MM.1S (cell line): Measurements from ENCODE around the gene NDST1.

Source experiments
- DNase-seq: peaks from one replicate; pipeline ENCODE4 v3.0.0-alpha.2; 2015
- H2AFZ ChIP-seq: fragments of 300-600 bp; sonication (generic); 2 replicates; pipeline ENCODE4 v1.6.0; 2016; ENCODE audit warnings: antibody characterized with exemption, low read length
- H3F3A ChIP-seq: fragments of 300-600 bp; sonication (generic); 2 replicates; pipeline ENCODE4 v1.6.1; 2016; ENCODE audit warnings: mild to moderate bottlenecking, antibody characterized with exemption, low read length, moderate library complexity, mixed read lengths; ENCODE audit not compliant: insufficient read depth
- H3K27ac ChIP-seq: fragments of 300-600 bp; sonication (generic); 2 replicates; pipeline ENCODE4 v1.5.1; 2016; ENCODE audit warnings: mild to moderate bottlenecking, low read length
- H3K27me3 ChIP-seq: fragments of 300-600 bp; sonication (generic); replicated peaks from 2 replicates; pipeline ENCODE4 v1.6.0; 2016; ENCODE audit warnings: low read length; ENCODE audit not compliant: insufficient read depth
- H3K36me3 ChIP-seq: fragments of 300-600 bp; sonication (generic); replicated peaks from 2 replicates; pipeline ENCODE4 v1.6.1; 2016; ENCODE audit warnings: mild to moderate bottlenecking, low read length, mixed read lengths; ENCODE audit not compliant: insufficient read depth
- H3K4me1 ChIP-seq: fragments of 300-600 bp; sonication (generic); 2 replicates; pipeline ENCODE4 v1.6.1; 2016; ENCODE audit warnings: low read length, mixed read lengths
- H3K4me2 ChIP-seq: fragments of 300-600 bp; sonication (generic); 2 replicates; pipeline ENCODE4 v1.6.0; 2016; ENCODE audit warnings: low read depth, low read length
- H3K4me3 ChIP-seq: fragments of 300-600 bp; sonication (generic); 2 replicates; pipeline ENCODE4 v1.5.1; 2016; ENCODE audit warnings: low read length, mixed read lengths
- H3K79me2 ChIP-seq: fragments of 300-600 bp; sonication (generic); 2 replicates; pipeline ENCODE4 v1.6.1; 2016; ENCODE audit warnings: mixed run types, low read length, mixed read lengths
- H3K9ac ChIP-seq: fragments of 300-600 bp; sonication (generic); 2 replicates; pipeline ENCODE4 v1.6.1; 2016; ENCODE audit warnings: low read length, mixed read lengths
- H3K9me2 ChIP-seq: fragments of 300-600 bp; sonication (generic); replicated peaks from 2 replicates; pipeline ENCODE4 v1.6.1; 2016; ENCODE audit warnings: mild to moderate bottlenecking, low read length, mixed read lengths; ENCODE audit not compliant: insufficient read depth
- H3K9me3 ChIP-seq: fragments of 300-600 bp; sonication (generic); replicated peaks from 2 replicates; pipeline ENCODE4 v1.6.1; 2016; ENCODE audit warnings: mild to moderate bottlenecking, low read length, mixed read lengths; ENCODE audit not compliant: insufficient read depth
- H4K20me1 ChIP-seq: fragments of 300-600 bp; sonication (generic); 2 replicates; pipeline ENCODE4 v1.6.1; 2016; ENCODE audit warnings: mild to moderate bottlenecking, low read length, moderate library complexity, mixed read lengths; ENCODE audit not compliant: insufficient read depth
- CTCF ChIP-seq: fragments of 300-600 bp; sonication (generic); IDR thresholded peaks from 2 replicates; pipeline ENCODE4 v1.5.1; 2016; ENCODE audit warnings: antibody characterized with exemption, low read length, mixed read lengths
- EZH2 ChIP-seq: fragments of 300-600 bp; sonication (generic); optimal IDR thresholded peaks from 2 replicates; pipeline ENCODE3; 2017; ENCODE audit warnings: low read depth, mild to moderate bottlenecking, antibody characterized with exemption, low read length, mixed read lengths
- EZH2phosphoT487 ChIP-seq: fragments of 300-600 bp; sonication (generic); IDR thresholded peaks from 2 replicates; pipeline ENCODE4 v1.6.1; 2018; ENCODE audit warnings: antibody characterized with exemption, low read length

The NDST1 gene

GRCh38 chr5:150596313-150596712 lies 88.4 kb downstream of the NDST1 start:
- TF ChIP-seq EZH2phosphoT487: no peak
- TF ChIP-seq EZH2: no peak
- TF ChIP-seq CTCF: no peak

GRCh38 chr5:150596826-150597225 lies 88.9 kb downstream of the NDST1 start:
- H3F3A ChIP-seq: no peaks in the 10 kb centered on the region
- no peak overlapping the region for H2AFZ ChIP-seq
- no peaks in the 10 kb centered on the region for H3K27me3 ChIP-seq
- no peak overlapping the region for H3K9ac ChIP-seq
- H3K4me1 ChIP-seq: no peaks in the 10 kb centered on the region
- TF ChIP-seq EZH2 (no peak), CTCF (no peak), EZH2phosphoT487 (no peak)
- no peaks in the 10 kb centered on the region for H4K20me1 ChIP-seq
- no peak for DNase-seq
- H3K79me2 ChIP-seq: no peaks in the 10 kb centered on the region
- no peak overlapping the region for H3K4me3 ChIP-seq
- no peaks in the 10 kb centered on the region for H3K9me2 ChIP-seq
- no peak overlapping the region for H3K27ac ChIP-seq
- no peaks in the 10 kb centered on the region for H3K36me3 ChIP-seq
- H3K4me2 ChIP-seq: no peak overlapping the region
- no peaks in the 10 kb centered on the region for H3K9me3 ChIP-seq

More at GRCh38 chr5:150596313-150596712, 88.4 kb downstream of the NDST1 start:
- Histone ChIP-seq H3K9me2 (no peaks in the 10 kb centered on the region), H3K27me3 (no peaks in the 10 kb centered on the region), H3K27ac (no peak overlapping the region), H3K4me1 (no peaks in the 10 kb centered on the region), H3K4me2 (no peak overlapping the region), H3K9me3 (no peaks in the 10 kb centered on the region), H3K79me2 (no peaks in the 10 kb centered on the region), H4K20me1 (no peaks in the 10 kb centered on the region), H3K4me3 (no peak overlapping the region), H3K36me3 (no peaks in the 10 kb centered on the region), H3K9ac (no peak overlapping the region), H2AFZ (no peak overlapping the region), H3F3A (no peaks in the 10 kb centered on the region)
- DNase-seq: no peak

GRCh38 chr5:150598006-150598405 lies 90.1 kb downstream of the NDST1 start:
- H4K20me1 ChIP-seq: no peaks in the 10 kb centered on the region
- H3F3A ChIP-seq: no peaks in the 10 kb centered on the region
- no peak overlapping the region for H2AFZ ChIP-seq
- H3K4me2 ChIP-seq: no peak overlapping the region
- H3K9me3 ChIP-seq: no peaks in the 10 kb centered on the region
- no peak overlapping the region for H3K27ac ChIP-seq
- H3K27me3 ChIP-seq: no peaks in the 10 kb centered on the region
- H3K4me3 ChIP-seq: no peak overlapping the region
- H3K9me2 ChIP-seq: no peaks in the 10 kb centered on the region
- DNase-seq: no peak
- no peaks in the 10 kb centered on the region for H3K4me1 ChIP-seq
- no peaks in the 10 kb centered on the region for H3K79me2 ChIP-seq
- no peak overlapping the region for H3K9ac ChIP-seq
- TF ChIP-seq CTCF: no peak
- TF ChIP-seq EZH2phosphoT487: no peak
- no peak for TF ChIP-seq EZH2
- H3K36me3 ChIP-seq: no peaks in the 10 kb centered on the region
